NT2/D1 (cell line): ENCODE results near the gene MAML3.

Experiments
- SUZ12 ChIP-seq: IDR thresholded peaks from 2 replicates; pipeline ENCODE4 v1.6.1; 2011; ENCODE audit not compliant: insufficient read length, insufficient read depth; ENCODE audit errors: extremely low read depth
- YY1 ChIP-seq: IDR thresholded peaks from 2 replicates; pipeline ENCODE4 v1.6.1; 2011; ENCODE audit not compliant: insufficient read length, insufficient read depth
- ZNF274 ChIP-seq: IDR thresholded peaks from 2 replicates; pipeline ENCODE4 v1.6.1; 2011; ENCODE audit warnings: mild to moderate bottlenecking, low read depth, low read length

DNA sequence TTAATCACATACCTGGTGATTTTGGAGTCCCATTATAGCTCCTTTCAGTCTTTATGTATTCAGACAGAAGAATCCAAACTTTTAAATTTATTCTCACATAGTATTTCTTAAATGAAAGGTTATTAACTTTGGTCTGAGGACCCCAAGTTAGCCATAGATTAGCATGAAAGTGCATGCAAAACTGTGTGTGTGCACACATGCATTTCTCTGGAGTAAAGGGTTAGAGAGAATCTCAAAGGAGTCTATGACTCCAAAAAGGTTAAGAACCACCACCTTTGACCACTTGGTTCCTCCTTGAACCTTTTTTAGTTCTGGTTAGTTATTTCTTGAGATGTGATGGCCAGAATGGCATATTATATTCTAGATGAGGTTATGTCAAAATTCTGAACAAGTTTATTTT is 386.4 kb downstream of the MAML3 start:
- TF ChIP-seq YY1 (no peak), SUZ12 (no peak), ZNF274 (no peak)
